Mucosa of descending colon (tissue), 3 donors: ENCODE data around the gene RAET1G. TPM values are rescaled to one million over a fixed set of nuclear protein-coding genes. Genes with fewer than 3 reads are reported as not detected.
A peak's percentile ranks its signal among the peaks of the same experiment; 100 is the strongest.
"Not testable (repeated sequence)": the region's sequence is repeated elsewhere in the genome, so short reads cannot be mapped to it uniquely, and the experiment has no call there.

ENCODE experiments used
- ATAC-seq: fragments of 200-7000 bp; cut with Tn5 transposase; one replicate; pipeline ENCODE4 v1.9.1; 2020; ENCODE audit warnings: mild to moderate bottlenecking, moderate library complexity
- DNase-seq, 3 donors: peaks; one replicate each; pipeline ENCODE4 v3.0.0-alpha.2; 2020
- H3K36me3 ChIP-seq: fragments of 200-600 bp; one replicate; pipeline ENCODE4 v1.8.0; 2021; ENCODE audit warnings: low read depth, mild to moderate bottlenecking
- H3K4me1 ChIP-seq: fragments of 200-600 bp; one replicate; pipeline ENCODE4 v1.8.0; 2021; ENCODE audit warnings: low read depth, mild to moderate bottlenecking
- H3K4me3 ChIP-seq: fragments of 200-600 bp; one replicate; pipeline ENCODE4 v1.8.0; 2021; ENCODE audit warnings: mild to moderate bottlenecking
- H3K9me3 ChIP-seq: fragments of 200-600 bp; one replicate; pipeline ENCODE4 v1.8.0; 2021; ENCODE audit warnings: mild to moderate bottlenecking
- intact Hi-C, 2 donors: fragments of 100-400 bp; cut with DNase I in 1 of 2; cut with micrococcal nuclease in 1 of 2; formaldehyde crosslinking; loops; one replicate each; pipeline versions ENCODE4 v1.11.0 to v1.11.1; 2022; cut with DNase I, micrococcal nuclease
- total RNA-seq, 3 donors: library from RNA; stranded (reverse); fragmentation: NEBNext Ultra II Directional in 2 of 3; extraction: Animal tissue kit (Norgen Biotek cat#: 25700) in 2 of 3; gene quantifications; one replicate each; pipeline versions ENCODE4 v1.2.1 to v1.2.4, GENCODE V29; 2021 to 2023
- TF ChIP-seq, protein P1 (sequence below): fragments of 200-600 bp; IDR thresholded peaks from one replicate; pipeline ENCODE4 v1.8.0; 2022; ENCODE audit warnings: antibody characterized with exemption, mild to moderate bottlenecking
- donor health status: DM: no; HTN: no; CAD: no; lungs with moderate emphysema.
- donor health status: DM: no; HTN: no; CAD: no.
- donor health status: DM: no; HTN: yes; CAD: no.

RAET1G gene
- total RNA-seq, 3 donors from 2014 or later, result 0.41 TPM; not detected in 2

DNA sequence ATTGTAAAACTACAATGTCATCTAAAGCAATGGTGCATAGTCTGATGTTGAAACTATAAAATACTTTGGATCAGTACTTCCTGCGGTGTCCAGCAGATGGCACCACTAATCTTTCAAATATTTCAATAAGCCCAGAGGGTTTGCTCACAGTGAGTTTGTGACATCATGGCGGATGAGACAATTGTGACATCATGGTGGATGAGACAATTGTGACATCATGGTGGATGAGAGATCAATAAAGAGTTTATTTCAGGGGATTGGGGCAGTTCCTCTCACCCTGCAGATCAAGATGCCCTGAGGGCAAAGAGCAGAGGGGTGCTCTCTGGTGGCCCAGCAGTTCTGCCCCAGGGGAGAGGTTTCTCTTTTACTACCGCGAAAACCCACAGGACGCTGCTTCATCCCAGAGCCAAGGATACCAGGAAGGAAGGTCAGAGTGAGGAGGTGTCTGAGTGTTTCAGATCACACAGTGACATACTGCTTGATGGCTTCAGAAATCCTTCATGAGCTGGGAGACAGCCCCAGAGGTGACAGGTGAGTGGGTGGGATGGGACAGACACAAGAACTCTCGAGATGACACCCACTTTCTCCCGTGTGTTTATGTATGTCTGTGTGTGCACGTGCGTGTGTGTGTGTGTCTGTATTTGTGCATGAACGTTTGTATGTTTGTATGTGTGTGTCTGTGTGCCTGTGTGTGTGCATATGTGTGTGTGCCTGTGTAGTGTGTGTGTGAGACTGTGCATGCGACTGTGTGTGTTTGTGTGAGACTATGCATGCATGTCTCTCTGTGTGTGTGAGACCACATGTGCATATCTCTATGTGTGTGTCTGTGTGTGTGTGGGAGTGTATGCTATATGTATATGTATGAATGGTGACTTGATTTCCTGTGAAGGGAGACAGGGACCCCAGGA is 11.6 kb upstream of the RAET1G start:
- Histone ChIP-seq H3K9me3 (no peaks in the 10 kb centered on the region), H3K36me3 (no peaks in the 10 kb centered on the region), H3K4me3 (no peak overlapping the region), H3K4me1 (peaks cover 10% of the 10 kb centered on the region)
- TF ChIP-seq, protein P1, sequence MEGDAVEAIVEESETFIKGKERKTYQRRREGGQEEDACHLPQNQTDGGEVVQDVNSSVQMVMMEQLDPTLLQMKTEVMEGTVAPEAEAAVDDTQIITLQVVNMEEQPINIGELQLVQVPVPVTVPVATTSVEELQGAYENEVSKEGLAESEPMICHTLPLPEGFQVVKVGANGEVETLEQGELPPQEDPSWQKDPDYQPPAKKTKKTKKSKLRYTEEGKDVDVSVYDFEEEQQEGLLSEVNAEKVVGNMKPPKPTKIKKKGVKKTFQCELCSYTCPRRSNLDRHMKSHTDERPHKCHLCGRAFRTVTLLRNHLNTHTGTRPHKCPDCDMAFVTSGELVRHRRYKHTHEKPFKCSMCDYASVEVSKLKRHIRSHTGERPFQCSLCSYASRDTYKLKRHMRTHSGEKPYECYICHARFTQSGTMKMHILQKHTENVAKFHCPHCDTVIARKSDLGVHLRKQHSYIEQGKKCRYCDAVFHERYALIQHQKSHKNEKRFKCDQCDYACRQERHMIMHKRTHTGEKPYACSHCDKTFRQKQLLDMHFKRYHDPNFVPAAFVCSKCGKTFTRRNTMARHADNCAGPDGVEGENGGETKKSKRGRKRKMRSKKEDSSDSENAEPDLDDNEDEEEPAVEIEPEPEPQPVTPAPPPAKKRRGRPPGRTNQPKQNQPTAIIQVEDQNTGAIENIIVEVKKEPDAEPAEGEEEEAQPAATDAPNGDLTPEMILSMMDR, result peak; percentile 61
- intact Hi-C loops, result loop anchor here (2.0 to 5.0 kb wide), 2 partner anchors 82 to 83 kb away; no protein-coding TSS in a partner anchor
- DNase-seq (peak in 1 of 3 donors; percentile 91), ATAC-seq (peak; percentile 78)

DNA sequence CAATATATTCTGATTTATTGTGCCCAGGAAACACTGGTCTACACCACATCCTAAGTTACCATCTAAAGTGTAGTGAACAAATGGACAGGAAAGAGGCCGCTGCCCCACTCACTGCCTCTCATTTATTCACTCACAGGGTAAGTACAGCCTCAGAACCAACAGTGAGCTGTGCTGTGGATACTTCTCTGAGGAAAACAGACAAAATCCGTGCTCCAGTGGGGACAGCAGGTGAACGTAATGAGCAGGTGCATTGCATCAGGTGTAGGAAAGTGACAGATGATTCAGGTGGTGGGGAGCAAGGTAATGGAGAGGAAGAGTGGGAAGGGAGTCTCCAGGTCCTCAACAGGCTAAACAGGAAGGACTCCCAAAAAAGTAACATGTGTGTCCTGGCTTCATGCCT is 10.5 kb upstream of the RAET1G start:
- no peaks in the 10 kb centered on the region for H3K9me3 ChIP-seq
- H3K36me3 ChIP-seq, result no peaks in the 10 kb centered on the region
- H3K4me3 ChIP-seq, result no peak overlapping the region
- no peak for ATAC-seq
- H3K4me1 ChIP-seq, result peaks cover 4% of the 10 kb centered on the region
- intact Hi-C loops, result loop anchor here in 1 of 2 donors (5.0 kb wide), 1 partner anchor 84 kb away; no protein-coding TSS in a partner anchor
- TF ChIP-seq, protein P1, result no peak
- no peak for DNase-seq

DNA sequence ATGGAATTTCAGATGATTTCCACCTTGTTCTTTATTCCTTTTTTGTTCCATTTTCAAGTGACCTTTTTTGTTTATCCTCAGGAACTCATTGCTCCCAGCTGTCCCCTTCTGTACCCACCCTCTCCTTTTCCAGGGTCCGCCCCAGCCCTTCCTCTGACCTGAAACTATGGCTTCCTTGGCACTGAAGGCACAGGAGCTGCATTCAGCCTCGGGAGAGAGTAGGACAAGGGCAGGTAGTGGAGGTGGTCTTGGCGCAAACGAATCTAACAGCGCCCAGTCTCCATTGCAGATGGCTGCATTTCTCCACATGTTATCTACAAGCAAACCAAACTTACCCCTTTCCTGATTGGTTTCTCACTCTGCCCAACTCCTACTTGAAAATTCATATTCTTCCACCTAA is 10.1 kb upstream of the RAET1G start:
- ATAC-seq, result no peak
- intact Hi-C loops, result loop anchor here in 1 of 2 donors (5.0 kb wide), 1 partner anchor 84 kb away; no protein-coding TSS in a partner anchor
- Histone ChIP-seq H3K4me3 (no peak overlapping the region), H3K4me1 (no peaks in the 10 kb centered on the region), H3K36me3 (no peaks in the 10 kb centered on the region), H3K9me3 (no peaks in the 10 kb centered on the region)
- DNase-seq, result no peak
- TF ChIP-seq, protein P1, result no peak

DNA sequence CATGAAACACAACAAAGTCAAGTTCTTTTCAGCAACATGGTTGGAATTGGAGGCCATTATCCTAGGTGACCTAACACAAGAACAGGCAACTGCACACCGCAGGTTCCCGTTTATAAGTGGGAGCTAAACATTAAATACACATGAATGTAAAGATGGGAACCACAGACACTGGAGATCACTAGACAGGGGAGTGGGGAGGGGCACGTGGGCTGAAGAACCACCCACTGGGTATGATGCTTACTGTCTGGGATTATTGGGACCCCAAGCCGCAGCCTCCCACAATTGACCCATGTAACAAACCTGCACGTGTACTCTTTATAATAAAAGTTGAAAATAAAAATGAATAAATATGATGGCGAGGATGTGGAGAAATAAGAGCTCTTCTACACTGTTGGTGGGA is 8.6 kb upstream of the RAET1G start:
- no peak overlapping the region for H3K4me3 ChIP-seq
- DNase-seq (no peak), ATAC-seq (no peak)
- TF ChIP-seq, protein P1, result no peak
- H3K36me3 ChIP-seq, result no peaks in the 10 kb centered on the region
- no peaks in the 10 kb centered on the region for H3K4me1 ChIP-seq
- H3K9me3 ChIP-seq, result no peaks in the 10 kb centered on the region
- intact Hi-C loops, result loop anchor here in 1 of 2 donors (5.0 kb wide), 1 partner anchor 86 kb away; no protein-coding TSS in a partner anchor

DNA sequence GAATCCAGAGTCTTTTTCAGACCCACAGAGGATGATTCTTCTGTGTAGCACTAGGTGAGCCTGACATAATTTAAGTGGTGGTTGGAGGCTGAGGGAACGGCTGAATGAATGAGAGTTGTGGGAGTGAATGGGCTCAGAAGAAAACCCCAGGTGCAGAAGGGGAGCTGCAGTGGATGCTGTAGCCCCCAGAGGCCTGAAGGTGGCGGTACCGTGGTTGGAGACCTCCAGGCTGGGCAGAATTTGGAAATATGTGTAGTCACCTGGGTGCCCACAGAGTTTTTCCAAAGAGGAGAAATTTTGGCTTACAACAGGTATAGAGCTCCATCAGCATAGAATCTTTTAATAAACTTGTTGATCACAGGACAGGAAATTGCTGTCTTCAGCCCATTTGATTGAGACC is 6.5 kb upstream of the RAET1G start:
- TF ChIP-seq, protein P1, result no peak
- DNase-seq (no peak), ATAC-seq (no peak)
- Histone ChIP-seq H3K4me3 (no peak overlapping the region), H3K36me3 (no peaks in the 10 kb centered on the region), H3K9me3 (no peaks in the 10 kb centered on the region), H3K4me1 (peaks cover 8% of the 10 kb centered on the region)
- intact Hi-C loops, result loop anchor here (5.0 kb wide), 2 partner anchors 87 to 92 kb away; no protein-coding TSS in a partner anchor

DNA sequence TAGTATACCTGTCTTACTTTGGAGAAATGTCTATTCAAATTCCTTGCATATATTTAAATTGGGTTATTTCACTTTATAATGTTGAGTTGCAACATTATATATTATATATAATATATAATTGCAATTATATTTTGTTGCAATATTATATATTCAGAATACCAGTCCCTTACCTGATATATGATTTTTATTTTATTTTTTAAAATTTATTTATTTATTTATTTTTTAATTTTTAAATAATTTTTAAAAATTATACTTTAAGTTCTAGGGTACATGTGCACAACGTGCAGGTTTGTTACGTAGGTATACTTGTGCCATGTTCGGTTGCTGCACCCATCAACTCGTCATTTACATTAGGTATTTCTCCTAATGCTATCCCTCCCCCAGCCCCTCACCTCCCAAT is 4.1 kb upstream of the RAET1G start:
- ATAC-seq, H3K4me3 ChIP-seq, H3K36me3 ChIP-seq, H3K9me3 ChIP-seq, DNase-seq, H3K4me1 ChIP-seq: not testable (repeated sequence)
- intact Hi-C loops, result loop anchor here (5.0 kb wide), 2 partner anchors 85 to 90 kb away; no protein-coding TSS in a partner anchor
